NCI-H1105 (cell line): ENCODE data around the gene SPATA6L.

ENCODE experiments used
- DNase-seq: peaks from one replicate; lab custom pipeline; 2025; lab: John Stamatoyannopoulos, UW

SPATA6L gene

DNA sequence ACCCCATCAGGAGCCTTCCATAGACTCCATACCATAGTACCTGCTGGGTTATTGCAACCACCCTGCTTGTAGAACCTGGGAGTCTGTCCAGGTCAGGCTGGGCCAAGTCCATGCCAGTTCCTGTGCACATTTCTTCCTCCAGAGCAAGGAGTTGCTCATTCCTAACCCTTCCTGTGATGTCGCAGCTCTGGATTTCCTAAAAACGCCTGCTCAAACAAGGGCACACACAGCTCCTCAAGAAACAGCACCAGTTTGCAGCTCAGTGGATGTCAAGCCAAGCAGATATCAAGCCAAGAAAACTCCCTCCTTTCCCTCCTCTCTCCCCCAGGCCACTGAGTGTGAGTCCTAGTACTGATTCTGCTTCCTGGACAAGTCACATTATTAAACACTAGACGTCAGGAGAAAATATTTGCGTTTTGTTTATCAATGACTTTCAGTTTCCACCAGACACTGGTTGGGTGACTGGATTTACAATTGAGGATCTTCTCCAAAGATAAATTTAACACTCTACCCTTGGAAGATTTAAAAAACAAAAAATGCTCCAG lies 116.5 kb downstream of the SPATA6L start:
- DNase-seq = no peak

DNA sequence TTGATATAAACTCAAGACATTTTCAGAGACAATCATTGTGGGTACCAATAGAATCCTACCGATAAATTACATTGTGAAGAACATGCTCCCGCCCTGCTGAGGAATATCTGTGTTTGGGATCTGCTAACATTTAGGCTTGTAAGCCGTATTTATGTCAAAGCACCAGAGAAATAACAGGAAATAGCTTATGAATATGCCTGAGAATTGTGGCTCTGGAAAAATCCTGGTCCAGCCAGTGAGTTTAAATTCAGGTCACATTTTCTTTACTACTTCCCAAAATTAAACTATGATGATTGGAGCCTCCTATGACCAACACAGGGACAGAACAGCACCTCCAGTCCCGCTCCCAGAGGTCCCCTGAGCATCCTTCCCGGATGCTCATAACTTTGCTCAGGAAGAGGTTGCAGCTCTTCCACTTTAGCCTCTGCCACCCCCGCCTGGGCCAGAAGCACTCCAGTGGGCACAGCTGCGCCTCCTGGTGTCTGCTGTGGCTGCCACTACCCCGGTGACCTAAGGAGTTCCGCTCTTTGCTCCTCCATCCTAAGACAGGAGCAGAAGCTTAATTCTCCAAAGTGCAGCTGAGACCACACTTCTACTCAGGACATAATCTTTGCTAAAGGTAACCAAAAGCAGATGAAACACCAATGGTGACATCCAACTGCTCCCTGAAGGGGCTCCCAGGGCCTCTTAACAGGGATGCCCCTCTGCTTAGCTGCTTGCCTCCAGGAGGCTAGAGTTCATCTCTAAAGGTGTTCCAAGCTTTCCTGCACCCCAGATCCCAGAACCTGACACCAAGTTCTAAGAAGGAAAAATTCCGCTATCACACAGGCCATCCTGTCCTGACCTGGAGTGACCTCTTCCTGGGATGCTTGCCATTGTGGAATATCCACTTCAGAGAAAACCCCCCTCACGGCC lies 117.2 kb downstream of the SPATA6L start:
- DNase-seq = no peak
